HFF-Myc (cell line): ENCODE results near the gene NUDT8.

ENCODE experiments used
- DNase-seq: peaks from one replicate; pipeline ENCODE4 v3.0.0-alpha.2; 2011; ENCODE audit warnings: low read depth; ENCODE audit errors: extremely low read depth
- H3K4me3 ChIP-seq: replicated peaks from 2 replicates; pipeline ENCODE4 v1.5.1; 2011; ENCODE audit warnings: low read depth, mild to moderate bottlenecking, control low read depth, low read length
- CTCF ChIP-seq: IDR thresholded peaks from 2 replicates; pipeline ENCODE4 v1.5.1; 2012; ENCODE audit warnings: mild to moderate bottlenecking, low read depth, low read length, control low read depth; ENCODE audit errors: missing control alignments

NUDT8 gene

GRCh38 chr11:67670316-67671210 lies 40.8 kb upstream of the NUDT8 start:
- TF ChIP-seq CTCF, result no peak
- no peak overlapping the region for H3K4me3 ChIP-seq
- no peak for DNase-seq

GRCh38 chr11:67668192-67668551 lies 38.4 kb upstream of the NUDT8 start:
- TF ChIP-seq CTCF, result no peak
- no peak for DNase-seq
- no peak overlapping the region for H3K4me3 ChIP-seq

- TF ChIP-seq CTCF, result no peak
- DNase-seq, result no peak
- H3K4me3 ChIP-seq, result no peak overlapping the region
Measured at GRCh38 chr11:67667490-67668191, 37.9 kb upstream of the NUDT8 start.

- DNase-seq, result no peak
- TF ChIP-seq CTCF, result no peak
- no peak overlapping the region for H3K4me3 ChIP-seq
Measured at GRCh38 chr11:67666676-67667489, 37.1 kb upstream of the NUDT8 start.

GRCh38 chr11:67666303-67666645 lies 36.5 kb upstream of the NUDT8 start:
- no peak overlapping the region for H3K4me3 ChIP-seq
- TF ChIP-seq CTCF, result no peak
- DNase-seq, result no peak

GRCh38 chr11:67665541-67666302 lies 36.0 kb upstream of the NUDT8 start:
- DNase-seq, result no peak
- H3K4me3 ChIP-seq, result no peak overlapping the region
- no peak for TF ChIP-seq CTCF
